Mammary epithelial cell (primary cell): ENCODE data around the gene ASIC2.

ENCODE experiments used
- CTCF ChIP-seq, 2 donors: IDR thresholded peaks in 1 of 2; conservative IDR thresholded peaks in 1 of 2; 2 replicates each; pipeline ENCODE4 v1.5.1; 2011 to 2012; ENCODE audit warnings: inconsistent platforms in 2 of 2, low read length in 2 of 2, mild to moderate bottlenecking in 2 of 2, control low read depth in 1 of 2, low read depth in 1 of 2; ENCODE audit not compliant: insufficient read depth in 1 of 2; ENCODE audit errors: extremely low read depth in 1 of 2
- EZH2 ChIP-seq: IDR thresholded peaks from 2 replicates; pipeline ENCODE4 v1.6.1; 2012; ENCODE audit warnings: low read length, inconsistent platforms, borderline replicate concordance

- TF ChIP-seq CTCF (conservative IDR thresholded peaks at IDR 0.05 in 1 of 2, IDR thresholded peaks at IDR 0.05 in 1 of 2; ENCODE audit: extremely low read depth in 1 of 2, insufficient read depth in 1 of 2, low read depth in 1 of 2, low read length in 2 of 2) (no peak), EZH2 (no peak)
Observed at GRCh38 chr17:33175562-33175961, 117.5 kb downstream of the ASIC2 start.
